ENCODE results near the gene TMEM191C.
A peak's percentile ranks its signal among the peaks of the same experiment; 100 is the strongest.

Gene TMEM191C

DNA sequence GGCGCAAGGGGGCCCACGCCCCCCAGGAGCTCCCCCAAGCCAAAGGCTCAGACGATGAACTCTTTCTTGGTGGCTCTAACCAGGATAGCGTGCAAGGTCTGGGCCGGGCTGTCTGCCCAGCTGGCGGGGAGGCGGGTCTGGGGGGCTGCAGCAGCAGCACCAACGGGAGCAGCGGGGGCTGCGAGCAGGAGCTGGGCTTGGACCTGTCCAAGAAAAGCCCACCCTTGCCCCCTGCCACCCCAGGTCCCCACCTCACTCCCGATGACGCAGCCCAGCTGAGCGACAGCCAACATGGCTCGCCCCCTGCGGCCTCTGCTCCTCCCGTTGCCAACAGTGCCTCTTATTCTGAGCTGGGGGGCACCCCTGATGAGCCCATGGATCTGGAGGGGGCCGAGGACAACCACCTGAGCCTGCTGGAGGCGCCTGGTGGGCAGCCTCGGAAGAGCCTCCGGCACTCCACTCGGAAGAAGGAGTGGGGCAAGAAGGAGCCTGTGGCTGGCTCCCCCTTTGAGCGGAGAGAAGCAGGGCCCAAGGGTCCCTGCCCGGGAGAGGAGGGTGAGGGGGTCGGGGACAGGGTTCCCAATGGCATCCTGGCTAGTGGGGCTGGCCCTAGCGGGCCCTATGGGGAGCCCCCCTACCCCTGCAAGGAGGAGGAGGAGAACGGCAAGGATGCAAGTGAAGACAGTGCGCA lies 21.6 kb upstream of the TMEM191C start:
- H3K4me1 ChIP-seq (ENCODE audit: control insufficient read depth, insufficient read depth, low read depth, low read length) = peaks cover 20% of the 10 kb centered on the region
- H3K9me3 ChIP-seq (ENCODE audit: control insufficient read depth, low read length) = no peaks in the 10 kb centered on the region
- H4K8ac ChIP-seq (ENCODE audit: low read length) = no peak overlapping the region
- H3K14ac ChIP-seq (ENCODE audit: low read length in 2 of 2) = no peak overlapping the region
- H2AK5ac ChIP-seq (ENCODE audit: low read length, severe bottlenecking) = no peak overlapping the region
- no peak overlapping the region for H3K27ac ChIP-seq (ENCODE audit: low read length, poor library complexity, severe bottlenecking)
- no peak overlapping the region for H2BK12ac ChIP-seq (ENCODE audit: low read length in 2 of 2)
- H3K9ac ChIP-seq (ENCODE audit: low read length) = no peak overlapping the region
- peaks cover 44% of the 10 kb centered on the region for H3K79me1 ChIP-seq (replicated peaks; ENCODE audit: low read length, poor library complexity, severe bottlenecking)
- no peak overlapping the region for H3K23ac ChIP-seq (ENCODE audit: low read length in 2 of 2)
- no peak for DNase-seq
- WGBS = 96% methylated on average over 27 of the region's 27 CpGs
- peaks cover 12 to 59% of the 10 kb centered on the region in 2 experiments for H3K36me3 ChIP-seq (ENCODE audit: control insufficient read depth in 1 of 2, insufficient read depth in 2 of 2, low read depth in 1 of 2, low read length in 2 of 2)
- no peak overlapping the region for H3K4me3 ChIP-seq (ENCODE audit: insufficient read depth in 1 of 2, low read depth in 1 of 2, low read length in 2 of 2)
- H3K18ac ChIP-seq (ENCODE audit: low read depth in 1 of 2, low read length in 2 of 2) = no peak overlapping the region
- no peak overlapping the region for H3K4ac ChIP-seq (ENCODE audit: low read depth in 1 of 2, low read length in 2 of 2)
- no peak overlapping the region for H3K4me2 ChIP-seq (ENCODE audit: low read length, poor library complexity, severe bottlenecking)
- no peak overlapping the region for H2BK15ac ChIP-seq (ENCODE audit: low read depth, poor library complexity, severe bottlenecking)
- H2BK120ac ChIP-seq (ENCODE audit: low read depth, low read length) = no peak overlapping the region
- H4K91ac ChIP-seq (ENCODE audit: low read length) = no peak overlapping the region
- no peaks in the 10 kb centered on the region for H3K27me3 ChIP-seq (ENCODE audit: control insufficient read depth in 1 of 2, insufficient read depth in 1 of 2, low read length in 2 of 2)
- no peak overlapping the region for H2BK5ac ChIP-seq (ENCODE audit: low read depth, low read length, poor library complexity, severe bottlenecking)
- H2AFZ ChIP-seq (ENCODE audit: low read depth, low read length) = no peak overlapping the region

DNA sequence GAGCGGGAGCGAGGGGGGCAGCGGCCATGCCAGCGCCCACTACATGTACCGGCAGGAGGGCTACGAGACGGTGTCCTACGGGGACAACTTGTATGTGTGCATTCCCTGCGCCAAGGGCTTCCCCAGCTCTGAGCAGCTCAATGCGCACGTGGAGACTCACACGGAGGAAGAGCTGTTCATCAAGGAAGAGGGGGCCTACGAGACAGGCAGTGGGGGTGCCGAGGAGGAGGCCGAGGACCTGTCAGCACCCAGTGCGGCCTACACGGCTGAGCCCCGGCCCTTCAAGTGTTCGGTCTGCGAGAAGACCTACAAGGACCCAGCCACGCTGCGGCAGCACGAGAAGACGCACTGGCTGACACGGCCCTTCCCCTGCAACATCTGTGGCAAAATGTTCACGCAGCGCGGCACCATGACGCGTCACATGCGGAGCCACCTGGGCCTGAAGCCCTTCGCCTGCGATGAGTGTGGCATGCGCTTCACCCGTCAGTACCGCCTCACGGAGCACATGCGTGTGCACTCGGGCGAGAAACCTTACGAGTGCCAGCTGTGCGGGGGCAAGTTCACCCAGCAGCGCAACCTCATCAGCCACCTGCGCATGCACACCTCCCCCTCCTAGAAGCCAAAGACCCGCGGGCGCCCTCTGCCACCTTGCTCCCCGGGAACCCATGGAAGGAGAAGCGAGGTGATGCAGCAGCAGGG lies 20.9 kb upstream of the TMEM191C start:
- no peak overlapping the region for H2AK5ac ChIP-seq (ENCODE audit: low read length, severe bottlenecking)

DNA sequence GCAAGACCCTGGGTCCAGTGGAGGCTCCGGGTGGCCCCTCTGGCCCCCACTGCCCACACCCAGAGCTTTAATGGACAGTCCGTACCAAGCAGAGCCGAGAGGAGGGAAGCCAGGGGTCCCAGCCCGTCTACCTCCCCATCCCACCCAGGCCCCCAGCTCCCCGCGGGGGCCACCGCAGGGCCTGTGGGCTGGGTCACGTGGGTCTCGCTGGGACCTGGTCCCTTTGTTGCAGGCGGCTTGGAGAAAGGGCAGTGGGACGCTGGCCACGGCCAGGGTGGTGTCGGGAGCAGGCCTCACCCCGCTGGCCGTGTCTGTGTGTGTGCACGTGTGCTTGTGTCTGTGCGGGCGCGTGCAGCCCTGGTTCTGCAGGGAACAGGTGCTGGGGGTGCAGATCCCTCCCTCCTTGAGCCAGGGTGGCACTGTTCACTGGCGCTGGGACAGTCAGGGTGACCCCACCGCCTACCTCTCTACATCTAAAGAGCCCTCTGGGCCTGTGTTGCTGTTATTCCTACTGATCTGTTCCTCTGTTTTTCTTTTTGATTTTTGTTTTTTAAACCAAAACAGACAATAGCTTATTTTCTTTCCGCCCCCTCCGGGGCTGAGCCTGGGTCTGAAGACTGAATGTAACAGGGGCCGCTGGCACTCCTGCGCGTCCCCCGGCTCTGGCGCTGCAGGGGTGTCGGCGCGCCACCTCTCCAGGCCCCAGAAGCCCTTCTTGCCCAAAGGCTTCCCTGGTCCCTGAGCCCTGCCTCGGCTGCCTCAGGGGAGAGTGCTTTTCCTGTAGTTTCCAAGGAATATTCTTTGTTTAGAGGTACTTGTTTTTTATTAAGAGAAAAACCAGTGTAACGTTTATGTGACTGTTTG lies 20.1 kb upstream of the TMEM191C start:
- no peak for DNase-seq
- Histone ChIP-seq H3K27ac (ENCODE audit: low read length, poor library complexity, severe bottlenecking) (no peak overlapping the region), H3K9me3 (ENCODE audit: control insufficient read depth, low read length) (no peaks in the 10 kb centered on the region), H3K14ac (ENCODE audit: low read length in 2 of 2) (no peak overlapping the region), H2BK120ac (ENCODE audit: low read depth, low read length) (no peak overlapping the region), H4K91ac (ENCODE audit: low read length) (no peak overlapping the region), H3K4me2 (ENCODE audit: low read length, poor library complexity, severe bottlenecking) (no peak overlapping the region), H2BK5ac (ENCODE audit: low read depth, low read length, poor library complexity, severe bottlenecking) (no peak overlapping the region), H2AFZ (ENCODE audit: low read depth, low read length) (no peak overlapping the region), H3K18ac (ENCODE audit: low read depth in 1 of 2, low read length in 2 of 2) (no peak overlapping the region), H3K23ac (ENCODE audit: low read length in 2 of 2) (no peak overlapping the region), H3K4me1 (ENCODE audit: control insufficient read depth, insufficient read depth, low read depth, low read length) (peaks cover 20% of the 10 kb centered on the region), H3K79me1 (replicated peaks; ENCODE audit: low read length, poor library complexity, severe bottlenecking) (peaks cover 48% of the 10 kb centered on the region), H3K27me3 (ENCODE audit: control insufficient read depth in 1 of 2, insufficient read depth in 1 of 2, low read length in 2 of 2) (no peaks in the 10 kb centered on the region), H3K9ac (ENCODE audit: low read length) (no peak overlapping the region), H2AK5ac (ENCODE audit: low read length, severe bottlenecking) (no peak overlapping the region), H4K8ac (ENCODE audit: low read length) (no peak overlapping the region), H3K4ac (ENCODE audit: low read depth in 1 of 2, low read length in 2 of 2) (no peak overlapping the region), H3K36me3 (ENCODE audit: control insufficient read depth in 1 of 2, insufficient read depth in 2 of 2, low read depth in 1 of 2, low read length in 2 of 2) (peaks cover 12 to 59% of the 10 kb centered on the region in 2 experiments), H2BK12ac (ENCODE audit: low read length in 2 of 2) (no peak overlapping the region), H2BK15ac (ENCODE audit: low read depth, poor library complexity, severe bottlenecking) (no peak overlapping the region), H3K4me3 (ENCODE audit: insufficient read depth in 1 of 2, low read depth in 1 of 2, low read length in 2 of 2) (no peak overlapping the region)
- 96% methylated on average over 32 of the region's 33 CpGs for WGBS

More for the DNA sequence above, 20.9 kb upstream of the TMEM191C start:
- H3K14ac ChIP-seq (ENCODE audit: low read length in 2 of 2) = no peak overlapping the region
- H3K36me3 ChIP-seq (ENCODE audit: control insufficient read depth in 1 of 2, insufficient read depth in 2 of 2, low read depth in 1 of 2, low read length in 2 of 2) = peaks cover 12 to 59% of the 10 kb centered on the region in 2 experiments
- H3K27me3 ChIP-seq (ENCODE audit: control insufficient read depth in 1 of 2, insufficient read depth in 1 of 2, low read length in 2 of 2) = no peaks in the 10 kb centered on the region
- no peak overlapping the region for H3K4me3 ChIP-seq (ENCODE audit: insufficient read depth in 1 of 2, low read depth in 1 of 2, low read length in 2 of 2)
- H3K4me1 ChIP-seq (ENCODE audit: control insufficient read depth, insufficient read depth, low read depth, low read length) = peaks cover 20% of the 10 kb centered on the region
- H3K27ac ChIP-seq (ENCODE audit: low read length, poor library complexity, severe bottlenecking) = no peak overlapping the region
- no peak overlapping the region for H2BK12ac ChIP-seq (ENCODE audit: low read length in 2 of 2)
- DNase-seq = no peak
- no peak overlapping the region for H3K4me2 ChIP-seq (ENCODE audit: low read length, poor library complexity, severe bottlenecking)
- H3K4ac ChIP-seq (ENCODE audit: low read depth in 1 of 2, low read length in 2 of 2) = no peak overlapping the region
- no peak overlapping the region for H2BK120ac ChIP-seq (ENCODE audit: low read depth, low read length)
- H3K9me3 ChIP-seq (ENCODE audit: control insufficient read depth, low read length) = no peaks in the 10 kb centered on the region
- H3K9ac ChIP-seq (ENCODE audit: low read length) = no peak overlapping the region
- no peak overlapping the region for H3K23ac ChIP-seq (ENCODE audit: low read length in 2 of 2)
- peak overlapping the region; percentile 14 for H4K91ac ChIP-seq (ENCODE audit: low read length)
- H3K18ac ChIP-seq (ENCODE audit: low read depth in 1 of 2, low read length in 2 of 2) = no peak overlapping the region
- no peak overlapping the region for H4K8ac ChIP-seq (ENCODE audit: low read length)
- no peak overlapping the region for H2BK15ac ChIP-seq (ENCODE audit: low read depth, poor library complexity, severe bottlenecking)
- WGBS = 96% methylated on average over 49 of the region's 49 CpGs
- H2BK5ac ChIP-seq (ENCODE audit: low read depth, low read length, poor library complexity, severe bottlenecking) = no peak overlapping the region
- H3K79me1 ChIP-seq (replicated peaks; ENCODE audit: low read length, poor library complexity, severe bottlenecking) = peaks cover 48% of the 10 kb centered on the region
- no peak overlapping the region for H2AFZ ChIP-seq (ENCODE audit: low read depth, low read length)

Measured in mesenchymal stem cell (in vitro differentiated cells and primary cell).